Endodermal cell (in vitro differentiated cells): Measurements from ENCODE around the gene CALHM6. TPM values are rescaled to one million over a fixed set of nuclear protein-coding genes. Genes with fewer than 3 reads are reported as not detected.

Experiments used
- DNase-seq: peaks from one replicate; pipeline ENCODE4 v3.0.0-alpha.2; 2017
- H3K27ac ChIP-seq: 2 replicates; pipeline ENCODE4 v1.5.1; 2013; ENCODE audit warnings: mild to moderate bottlenecking, low read depth, low read length, moderate library complexity
- H3K27me3 ChIP-seq: 2 replicates; pipeline ENCODE4 v1.6.1; 2013; ENCODE audit warnings: mild to moderate bottlenecking, low read length, moderate library complexity; ENCODE audit not compliant: insufficient read depth, control insufficient read depth, poor library complexity, severe bottlenecking
- H3K36me3 ChIP-seq: 2 replicates; pipeline ENCODE4 v1.7.0; 2013; ENCODE audit warnings: mild to moderate bottlenecking, low read length, moderate library complexity; ENCODE audit not compliant: control insufficient read depth, insufficient read depth
- H3K4me1 ChIP-seq: one replicate; pipeline ENCODE4 v1.7.0; 2013; ENCODE audit warnings: low read length; ENCODE audit not compliant: control insufficient read depth, insufficient read depth
- H3K4me3 ChIP-seq: 2 replicates; pipeline ENCODE4 v1.5.1; 2013; ENCODE audit warnings: mild to moderate bottlenecking, low read length, moderate library complexity
- H3K9ac ChIP-seq: 2 replicates; pipeline ENCODE4 v1.6.1; 2013; ENCODE audit warnings: mild to moderate bottlenecking, low read length, moderate library complexity; ENCODE audit not compliant: poor library complexity, severe bottlenecking; ENCODE audit errors: extremely low read depth
- H3K9me3 ChIP-seq: 2 replicates; pipeline ENCODE4 v1.6.1; 2013; ENCODE audit warnings: mild to moderate bottlenecking, low read length, moderate library complexity; ENCODE audit not compliant: control insufficient read depth
- H3K27ac Mint-ChIP-seq: 2 replicates; pipeline ENCODE4 v1.8.0; 2020; ENCODE audit warnings: mixed read lengths
- H3K27me3 Mint-ChIP-seq: 2 replicates; pipeline ENCODE4 v1.8.0; 2021; ENCODE audit warnings: mild to moderate bottlenecking, mixed read lengths; ENCODE audit not compliant: insufficient read depth
- H3K36me3 Mint-ChIP-seq: 2 replicates; pipeline ENCODE4 v1.8.0; 2020; ENCODE audit warnings: low read depth, mixed read lengths
- H3K4me1 Mint-ChIP-seq: 2 replicates; pipeline ENCODE4 v1.8.0; 2020; ENCODE audit warnings: mixed read lengths
- H3K4me3 Mint-ChIP-seq: 2 replicates; pipeline ENCODE4 v1.8.0; 2020; ENCODE audit warnings: mild to moderate bottlenecking, moderate library complexity, mixed read lengths
- H3K9me3 Mint-ChIP-seq: 2 replicates; pipeline ENCODE4 v1.8.0; 2020; ENCODE audit warnings: mild to moderate bottlenecking, mixed read lengths
- WGBS, 2 experiments: methylation state at CpG; one replicate each; pipeline versions ENCODE4 v1.1.5 to v1.1.7; 2013; ENCODE audit warnings: missing lambda C conversion rate in 2 of 2, mixed read lengths in 1 of 2; ENCODE audit not compliant: insufficient coverage in 1 of 2, insufficient read length in 1 of 2; 5-methylcytosine and 5-hydroxymethylcytosine counted together
- total RNA-seq, 2 donors: library from RNA; stranded (reverse); fragmentation: NEBNext Ultra II Directional in 1 of 2; extraction: Animal tissue kit (Norgen Biotek cat#: 25700) in 1 of 2; gene quantifications; 2 replicates in 1 of 2; 3 replicates in 1 of 2; pipeline ENCODE4 v1.2.1, GENCODE V29; 2021
- TF ChIP-seq, protein P1 (sequence below): fragments of 200-600 bp; sonication (generic); conservative IDR thresholded peaks from 2 replicates; pipeline ENCODE4 v1.5.0; 2021; ENCODE audit warnings: antibody characterized with exemption, mild to moderate bottlenecking

The CALHM6 gene
- total RNA-seq, 2 donors from 2014 or later: 0.95 TPM; not detected in 1

DNA sequence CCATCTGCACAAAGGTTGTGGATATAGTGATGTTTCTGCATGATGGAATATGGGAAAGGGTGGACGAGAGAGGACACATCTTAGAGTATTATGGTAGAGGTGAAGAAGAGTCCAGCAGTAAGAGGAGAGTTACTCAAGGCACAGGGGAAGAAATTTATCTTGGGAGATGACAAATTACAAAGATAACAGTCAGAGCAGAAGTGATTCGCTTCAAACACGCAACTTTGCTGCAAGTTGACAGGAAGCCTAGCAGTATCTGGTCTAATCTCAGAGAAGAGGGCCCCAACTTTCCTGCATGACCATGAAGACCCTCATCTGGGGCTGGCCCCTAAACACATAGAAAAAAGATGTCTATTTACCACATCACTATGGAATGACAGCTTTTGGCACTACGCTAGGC, 1.2 kb upstream of the CALHM6 start:
- H3K4me1 ChIP-seq: no peaks in the 10 kb centered on the region
- H3K9me3 Mint-ChIP-seq: no peaks in the 10 kb centered on the region

DNA sequence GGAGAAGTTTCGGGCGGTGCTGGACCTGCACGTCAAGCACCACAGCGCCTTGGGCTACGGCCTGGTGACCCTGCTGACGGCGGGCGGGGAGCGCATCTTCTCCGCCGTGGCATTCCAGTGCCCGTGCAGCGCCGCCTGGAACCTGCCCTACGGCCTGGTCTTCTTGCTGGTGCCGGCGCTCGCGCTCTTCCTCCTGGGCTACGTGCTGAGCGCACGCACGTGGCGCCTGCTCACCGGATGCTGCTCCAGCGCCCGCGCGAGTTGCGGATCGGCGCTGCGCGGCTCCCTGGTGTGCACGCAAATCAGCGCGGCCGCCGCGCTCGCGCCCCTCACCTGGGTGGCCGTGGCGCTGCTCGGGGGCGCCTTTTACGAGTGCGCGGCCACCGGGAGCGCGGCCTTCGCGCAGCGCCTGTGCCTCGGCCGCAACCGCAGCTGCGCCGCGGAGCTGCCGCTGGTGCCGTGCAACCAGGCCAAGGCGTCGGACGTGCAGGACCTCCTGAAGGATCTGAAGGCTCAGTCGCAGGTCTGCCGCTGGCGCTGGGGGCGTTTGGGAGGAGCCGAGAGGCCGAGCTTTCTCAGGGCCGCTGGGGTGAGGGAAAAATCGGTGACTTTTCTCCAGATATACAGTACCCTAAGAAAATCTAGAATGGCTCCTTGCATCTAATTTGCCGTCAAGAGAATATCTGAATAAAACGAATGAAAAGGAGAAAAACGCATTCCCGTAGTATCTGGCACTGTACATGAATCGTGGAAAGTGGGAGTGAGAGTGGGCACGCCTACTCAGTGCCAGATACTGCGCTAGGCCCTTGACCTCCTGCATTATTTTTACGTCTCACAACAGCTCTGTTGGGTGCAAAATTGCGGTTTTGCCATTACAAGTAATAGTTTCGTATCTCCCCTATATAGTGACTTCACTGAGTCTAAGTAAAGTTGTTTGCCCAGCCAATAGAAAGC, 1.0 kb downstream of the CALHM6 start:
- Mint-ChIP-seq H3K9me3 (no peaks in the 10 kb centered on the region), H3K27ac (no peak overlapping the region), H3K36me3 (no peaks in the 10 kb centered on the region), H3K4me1 (peaks cover 9% of the 10 kb centered on the region), H3K4me3 (peak overlapping the region; percentile 51), H3K27me3 (peaks cover 54% of the 10 kb centered on the region)
- H3K4me1 ChIP-seq: no peaks in the 10 kb centered on the region
- TF ChIP-seq, protein P1, sequence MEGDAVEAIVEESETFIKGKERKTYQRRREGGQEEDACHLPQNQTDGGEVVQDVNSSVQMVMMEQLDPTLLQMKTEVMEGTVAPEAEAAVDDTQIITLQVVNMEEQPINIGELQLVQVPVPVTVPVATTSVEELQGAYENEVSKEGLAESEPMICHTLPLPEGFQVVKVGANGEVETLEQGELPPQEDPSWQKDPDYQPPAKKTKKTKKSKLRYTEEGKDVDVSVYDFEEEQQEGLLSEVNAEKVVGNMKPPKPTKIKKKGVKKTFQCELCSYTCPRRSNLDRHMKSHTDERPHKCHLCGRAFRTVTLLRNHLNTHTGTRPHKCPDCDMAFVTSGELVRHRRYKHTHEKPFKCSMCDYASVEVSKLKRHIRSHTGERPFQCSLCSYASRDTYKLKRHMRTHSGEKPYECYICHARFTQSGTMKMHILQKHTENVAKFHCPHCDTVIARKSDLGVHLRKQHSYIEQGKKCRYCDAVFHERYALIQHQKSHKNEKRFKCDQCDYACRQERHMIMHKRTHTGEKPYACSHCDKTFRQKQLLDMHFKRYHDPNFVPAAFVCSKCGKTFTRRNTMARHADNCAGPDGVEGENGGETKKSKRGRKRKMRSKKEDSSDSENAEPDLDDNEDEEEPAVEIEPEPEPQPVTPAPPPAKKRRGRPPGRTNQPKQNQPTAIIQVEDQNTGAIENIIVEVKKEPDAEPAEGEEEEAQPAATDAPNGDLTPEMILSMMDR: peak; percentile 24
- no peak overlapping the region for H3K9ac ChIP-seq
- H3K9me3 ChIP-seq: no peaks in the 10 kb centered on the region
- 11 to 15% methylated on average over 39 to 84 of the region's 84 CpGs for WGBS, 2 experiments
- H3K27ac ChIP-seq: no peak overlapping the region
- H3K36me3 ChIP-seq: no peaks in the 10 kb centered on the region
- peaks cover 55% of the 10 kb centered on the region for H3K27me3 ChIP-seq
- H3K4me3 ChIP-seq: peak overlapping the region; percentile 67
- DNase-seq: peak; percentile 92

More for the DNA sequence above, 1.2 kb upstream of the CALHM6 start:
- H3K27me3 Mint-ChIP-seq: peaks cover 55% of the 10 kb centered on the region
- peaks cover 9% of the 10 kb centered on the region for H3K4me1 Mint-ChIP-seq
- H3K4me3 Mint-ChIP-seq: no peak overlapping the region
- no peak overlapping the region for H3K9ac ChIP-seq
- H3K4me3 ChIP-seq: no peak overlapping the region
- no peaks in the 10 kb centered on the region for H3K9me3 ChIP-seq
- H3K27me3 ChIP-seq: peaks cover 55% of the 10 kb centered on the region
- TF ChIP-seq, protein P1: no peak
- DNase-seq: no peak
- WGBS, 2 experiments: 88 to 100% methylated on average over 3 of the region's 4 CpGs
- no peak overlapping the region for H3K27ac Mint-ChIP-seq
- no peaks in the 10 kb centered on the region for H3K36me3 ChIP-seq
- H3K36me3 Mint-ChIP-seq: no peaks in the 10 kb centered on the region
- no peak overlapping the region for H3K27ac ChIP-seq

DNA sequence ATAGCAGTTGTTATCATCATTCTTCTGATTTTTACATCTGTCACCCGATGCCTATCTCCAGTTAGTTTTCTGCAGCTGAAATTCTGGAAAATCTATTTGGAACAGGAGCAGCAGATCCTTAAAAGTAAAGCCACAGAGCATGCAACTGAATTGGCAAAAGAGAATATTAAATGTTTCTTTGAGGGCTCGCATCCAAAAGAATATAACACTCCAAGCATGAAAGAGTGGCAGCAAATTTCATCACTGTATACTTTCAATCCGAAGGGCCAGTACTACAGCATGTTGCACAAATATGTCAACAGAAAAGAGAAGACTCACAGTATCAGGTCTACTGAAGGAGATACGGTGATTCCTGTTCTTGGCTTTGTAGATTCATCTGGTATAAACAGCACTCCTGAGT, 2.1 kb downstream of the CALHM6 start:
- no peak overlapping the region for H3K4me3 ChIP-seq
- 96 to 100% methylated on average over 4 of the region's 4 CpGs for WGBS, 2 experiments

More for the DNA sequence above, 2.1 kb downstream of the CALHM6 start:
- Mint-ChIP-seq H3K4me1 (peaks cover 9% of the 10 kb centered on the region), H3K9me3 (no peaks in the 10 kb centered on the region), H3K4me3 (no peak overlapping the region), H3K27me3 (peaks cover 52% of the 10 kb centered on the region), H3K36me3 (no peaks in the 10 kb centered on the region), H3K27ac (no peak overlapping the region)
- H3K27me3 ChIP-seq: peaks cover 55% of the 10 kb centered on the region
- no peak overlapping the region for H3K27ac ChIP-seq
- no peaks in the 10 kb centered on the region for H3K9me3 ChIP-seq
- no peaks in the 10 kb centered on the region for H3K4me1 ChIP-seq
- H3K36me3 ChIP-seq: no peaks in the 10 kb centered on the region
- TF ChIP-seq, protein P1: no peak
- no peak overlapping the region for H3K9ac ChIP-seq
- DNase-seq: no peak
